GM19351 (cell line): Measurements from ENCODE around the gene DTX3.
"Not testable (repeated sequence)": the region's sequence is repeated elsewhere in the genome, so short reads cannot be mapped to it uniquely, and the experiment has no call there.

Experiments
- ATAC-seq: cut with Tn5 transposase; IDR thresholded peaks from one replicate; pipeline ENCODE4 v1.9.1; 2021; ENCODE audit warnings: mild to moderate bottlenecking, moderate library complexity; ENCODE audit not compliant: unreplicated experiment

The DTX3 gene

GRCh38 chr12:57631566-57632072 is 27.0 kb downstream of the DTX3 start:
- ATAC-seq: no peak

- ATAC-seq: no peak
Measured at GRCh38 chr12:57632073-57632957, 27.7 kb downstream of the DTX3 start.

- peak; percentile 85 for ATAC-seq
Measured at GRCh38 chr12:57632958-57633840, 28.6 kb downstream of the DTX3 start, which contains the start of gene B4GALNT1. B4GALNT1 (minus strand) TSS chr12:57633201; CDS start chr12:57632132, 1,069 bp downstream.

- not testable (repeated sequence) for ATAC-seq
Measured at GRCh38 chr12:57636731-57637130, 32.1 kb downstream of the DTX3 start.

- ATAC-seq: no peak
Measured at GRCh38 chr12:57637364-57637763, 32.7 kb downstream of the DTX3 start.

- no peak for ATAC-seq
Measured at GRCh38 chr12:57638096-57638495, 33.5 kb downstream of the DTX3 start.

GRCh38 chr12:57640175-57641042 is 35.8 kb downstream of the DTX3 start:
- no peak for ATAC-seq

GRCh38 chr12:57641699-57642442 is 37.2 kb downstream of the DTX3 start:
- no peak for ATAC-seq

GRCh38 chr12:57645990-57646658 is 41.5 kb downstream of the DTX3 start:
- ATAC-seq: not testable (repeated sequence)

GRCh38 chr12:57646659-57647049 is 42.0 kb downstream of the DTX3 start:
- ATAC-seq: not testable (repeated sequence)

GRCh38 chr12:57654042-57654441 is 49.4 kb downstream of the DTX3 start:
- no peak for ATAC-seq

- no peak for ATAC-seq
Measured at GRCh38 chr12:57655541-57656240, 51.1 kb downstream of the DTX3 start.

- ATAC-seq: not testable (repeated sequence)
Measured at GRCh38 chr12:57656408-57656807, 51.8 kb downstream of the DTX3 start.

GRCh38 chr12:57657744-57658143 is 53.1 kb downstream of the DTX3 start:
- ATAC-seq: no peak

GRCh38 chr12:57658890-57659289 is 54.3 kb downstream of the DTX3 start:
- no peak for ATAC-seq
